Measurements from ENCODE around the gene TTC33.
"Not testable (repeated sequence)": the region's sequence is repeated elsewhere in the genome, so short reads cannot be mapped to it uniquely, and the experiment has no call there.

TTC33 gene

DNA sequence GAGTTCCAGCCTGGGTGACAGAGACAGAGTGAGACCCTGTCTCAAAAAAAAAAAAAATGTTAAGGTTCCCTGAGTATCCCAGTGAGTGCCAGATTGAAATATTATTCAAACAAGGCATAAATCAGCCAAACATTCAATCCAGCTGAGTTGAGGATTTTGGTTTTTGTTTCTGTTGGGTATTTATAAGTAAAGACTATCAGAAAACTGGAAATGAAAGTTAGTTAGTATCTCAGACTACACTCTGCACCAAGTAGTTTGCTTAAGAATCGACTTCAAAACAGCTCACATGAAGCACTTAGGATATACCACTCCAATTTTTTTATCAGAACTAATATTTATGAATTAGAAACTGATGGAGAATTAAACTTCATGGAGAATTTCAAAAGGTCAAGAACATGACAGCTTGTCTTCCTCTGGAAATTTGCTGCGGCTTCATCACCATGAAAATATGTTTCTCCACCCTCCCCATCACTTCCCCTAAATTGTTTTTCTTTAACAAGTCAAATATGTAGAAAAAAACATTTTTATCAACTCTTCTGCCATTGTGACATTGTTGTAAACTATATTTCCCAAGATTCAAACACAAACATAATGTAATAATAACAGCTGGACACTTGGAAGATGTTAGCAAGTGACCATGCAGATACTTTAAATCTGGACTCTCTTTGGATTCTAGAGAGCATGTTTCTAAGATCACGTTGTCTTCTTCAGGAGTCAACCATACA, 186.1 kb downstream of the TTC33 start:
- TF ChIP-seq TAF1 (IDR thresholded peaks at IDR 0.05; ENCODE audit: low read depth, low read length) = no peak
- no peak for TF ChIP-seq POLR2A (IDR thresholded peaks at IDR 0.05; ENCODE audit: low read depth, low read length)
- TF ChIP-seq SPI1 (IDR thresholded peaks at IDR 0.05; ENCODE audit: low read depth, low read length) = no peak
- TF ChIP-seq PAX5 (IDR thresholded peaks at IDR 0.05; ENCODE audit: insufficient read depth, low read length, severe bottlenecking) = no peak
- TF ChIP-seq POU2F2 (IDR thresholded peaks at IDR 0.05; ENCODE audit: low read depth, low read length) = no peak
- no peak for TF ChIP-seq POLR2AphosphoS5 (IDR thresholded peaks at IDR 0.05; ENCODE audit: low read depth, low read length)
- DNase-seq (ENCODE audit: insufficient read length, low spot score) (no peak), FAIRE-seq (no peak)

DNA sequence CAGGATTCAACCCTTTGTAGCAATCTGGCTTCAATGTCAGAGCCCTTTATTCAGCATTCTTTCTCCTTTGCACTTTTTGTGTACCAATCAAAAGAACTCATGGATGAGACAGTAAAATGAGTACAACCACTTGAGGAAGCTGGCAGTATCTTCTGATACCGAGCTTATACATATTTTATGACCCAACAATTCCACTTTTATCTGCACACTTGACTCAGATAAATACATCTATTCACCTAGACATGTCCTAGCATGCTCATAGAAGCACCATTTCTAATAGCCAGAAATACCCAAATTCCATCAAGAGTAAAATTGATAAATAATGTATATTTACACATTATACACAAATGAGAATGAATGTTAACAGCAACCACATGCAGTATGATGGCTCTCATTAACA, 187.2 kb downstream of the TTC33 start:
- DNase-seq (ENCODE audit: insufficient read length, low spot score) = no peak
- no peak for FAIRE-seq
- TF ChIP-seq TAF1 (IDR thresholded peaks at IDR 0.05; ENCODE audit: low read depth, low read length) (no peak), POLR2AphosphoS5 (IDR thresholded peaks at IDR 0.05; ENCODE audit: low read depth, low read length) (no peak), PAX5 (IDR thresholded peaks at IDR 0.05; ENCODE audit: insufficient read depth, low read length, severe bottlenecking) (no peak), POU2F2 (IDR thresholded peaks at IDR 0.05; ENCODE audit: low read depth, low read length) (no peak), SPI1 (IDR thresholded peaks at IDR 0.05; ENCODE audit: low read depth, low read length) (no peak), POLR2A (IDR thresholded peaks at IDR 0.05; ENCODE audit: low read depth, low read length) (no peak)

DNA sequence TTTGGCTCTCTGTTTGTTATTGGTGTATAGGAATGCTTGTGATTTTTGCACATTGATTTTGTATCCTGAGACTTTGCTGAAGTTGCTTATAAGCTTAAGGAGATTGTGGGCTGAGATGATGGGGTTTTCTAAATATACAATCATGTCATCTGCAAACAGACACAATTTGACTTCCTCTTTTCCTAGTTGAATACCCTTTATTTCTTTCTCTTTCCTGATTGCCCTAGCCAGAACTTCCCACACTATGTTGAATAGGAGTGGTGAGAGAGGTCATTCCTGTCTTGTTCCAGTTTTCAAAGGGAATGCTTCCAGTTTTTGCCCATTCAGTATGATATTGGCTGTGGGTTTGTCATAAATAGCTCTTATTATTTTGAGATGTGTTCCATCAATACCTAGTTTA, 192.6 kb downstream of the TTC33 start:
- not testable (repeated sequence) for FAIRE-seq; DNase-seq (ENCODE audit: insufficient read length, low spot score)

DNA sequence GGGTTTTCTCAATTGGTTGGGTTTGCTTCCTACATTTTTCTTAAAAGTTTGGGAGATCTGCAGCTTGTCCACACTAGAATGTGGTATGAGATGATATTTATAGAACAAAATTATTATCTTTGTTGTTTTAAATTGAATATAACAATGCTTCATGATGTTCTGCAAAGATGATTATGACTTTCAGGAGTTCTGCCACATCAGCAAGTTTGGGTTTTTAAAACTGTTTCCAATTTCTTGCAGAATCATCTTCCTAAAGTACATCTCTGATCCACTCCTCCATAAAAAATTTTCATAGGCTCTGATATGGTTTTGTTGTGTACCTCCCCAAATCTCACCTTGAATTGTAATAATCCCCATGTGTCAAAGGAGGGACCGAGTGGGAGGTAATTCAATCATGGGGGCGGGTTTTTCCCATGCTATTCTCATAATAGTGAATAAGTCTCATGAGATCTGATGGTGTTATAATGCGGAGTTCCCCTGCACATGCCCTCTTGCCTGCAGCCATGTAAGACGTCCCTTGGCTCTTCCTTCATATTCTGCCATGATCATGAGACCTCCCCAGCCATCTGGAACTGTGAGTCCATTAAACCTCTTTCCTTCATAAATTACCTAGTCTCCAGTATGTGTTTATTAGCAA, 195.2 kb downstream of the TTC33 start:
- no peak for FAIRE-seq
- no peak for TF ChIP-seq POLR2A (IDR thresholded peaks at IDR 0.05; ENCODE audit: low read depth, low read length)
- no peak for TF ChIP-seq POU2F2 (IDR thresholded peaks at IDR 0.05; ENCODE audit: low read depth, low read length)
- TF ChIP-seq POLR2AphosphoS5 (IDR thresholded peaks at IDR 0.05; ENCODE audit: low read depth, low read length) = no peak
- no peak for TF ChIP-seq SPI1 (IDR thresholded peaks at IDR 0.05; ENCODE audit: low read depth, low read length)
- TF ChIP-seq TAF1 (IDR thresholded peaks at IDR 0.05; ENCODE audit: low read depth, low read length) = no peak
- TF ChIP-seq PAX5 (IDR thresholded peaks at IDR 0.05; ENCODE audit: insufficient read depth, low read length, severe bottlenecking) = no peak
- DNase-seq (ENCODE audit: insufficient read length, low spot score) = no peak

DNA sequence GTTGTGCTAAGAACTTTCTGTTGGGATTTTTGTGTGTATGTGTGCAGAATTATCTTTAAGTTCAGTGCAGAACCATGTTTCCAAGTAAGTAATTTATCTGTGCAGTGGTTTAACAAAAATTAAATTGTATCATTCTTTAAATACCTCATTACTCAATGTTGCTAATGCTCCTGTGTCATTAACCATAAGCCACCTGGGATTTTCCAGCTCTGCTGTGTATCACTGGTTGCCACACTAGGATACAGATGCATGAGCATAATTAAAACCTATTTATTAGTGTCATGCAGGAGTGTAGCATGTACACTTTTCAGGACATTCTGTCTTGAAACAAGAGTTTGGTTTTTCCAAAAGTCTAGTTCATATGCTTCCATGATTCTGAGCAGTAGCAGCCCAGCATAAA, 196.5 kb downstream of the TTC33 start:
- no peak for TF ChIP-seq TAF1 (IDR thresholded peaks at IDR 0.05; ENCODE audit: low read depth, low read length)
- TF ChIP-seq SPI1 (IDR thresholded peaks at IDR 0.05; ENCODE audit: low read depth, low read length) = no peak
- TF ChIP-seq PAX5 (IDR thresholded peaks at IDR 0.05; ENCODE audit: insufficient read depth, low read length, severe bottlenecking) = no peak
- FAIRE-seq (no peak), DNase-seq (ENCODE audit: insufficient read length, low spot score) (no peak)

DNA sequence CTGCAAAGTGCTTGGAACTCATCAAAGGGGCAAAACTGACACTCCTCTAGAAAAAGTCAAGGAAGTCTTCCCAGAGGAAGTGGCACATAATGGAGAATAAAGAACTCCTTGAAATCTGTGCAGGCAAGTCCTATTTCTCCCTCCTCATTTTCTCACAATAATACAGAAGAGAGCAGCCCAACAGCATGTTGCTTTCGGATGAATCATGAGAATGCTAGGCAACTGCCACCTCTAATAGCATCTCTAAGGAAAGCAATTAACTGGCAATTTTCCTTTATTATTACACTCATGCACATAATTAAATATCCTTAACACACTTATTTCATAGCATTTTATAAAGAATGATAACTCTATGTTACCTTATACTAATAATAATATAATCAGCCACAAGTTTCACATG, 198.3 kb downstream of the TTC33 start:
- no peak for FAIRE-seq
- no peak for TF ChIP-seq POU2F2 (IDR thresholded peaks at IDR 0.05; ENCODE audit: low read depth, low read length)
- TF ChIP-seq POLR2AphosphoS5 (IDR thresholded peaks at IDR 0.05; ENCODE audit: low read depth, low read length) = no peak
- TF ChIP-seq TAF1 (IDR thresholded peaks at IDR 0.05; ENCODE audit: low read depth, low read length) = no peak
- no peak for TF ChIP-seq POLR2A (IDR thresholded peaks at IDR 0.05; ENCODE audit: low read depth, low read length)
- no peak for TF ChIP-seq PAX5 (IDR thresholded peaks at IDR 0.05; ENCODE audit: insufficient read depth, low read length, severe bottlenecking)
- TF ChIP-seq SPI1 (IDR thresholded peaks at IDR 0.05; ENCODE audit: low read depth, low read length) = no peak
- no peak for DNase-seq (ENCODE audit: insufficient read length, low spot score)

DNA sequence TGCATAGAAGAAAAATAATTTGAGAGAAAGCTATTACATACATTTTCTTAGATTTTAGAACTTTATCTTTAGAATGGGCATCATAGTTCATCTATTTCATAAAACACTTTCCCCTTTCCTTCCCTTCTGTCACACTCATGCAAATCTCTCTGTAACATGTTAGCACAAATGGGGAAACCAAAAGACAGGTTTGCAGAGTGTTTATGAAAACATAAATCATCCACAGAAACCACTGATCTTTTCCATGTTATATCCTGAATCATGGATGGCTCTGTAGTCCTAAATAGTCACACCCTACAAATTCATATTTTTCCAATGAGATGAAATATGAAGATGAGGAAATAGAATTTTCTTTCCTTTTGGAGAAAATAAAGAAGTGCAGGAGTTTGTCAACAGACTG, 198.9 kb downstream of the TTC33 start:
- TF ChIP-seq TAF1 (IDR thresholded peaks at IDR 0.05; ENCODE audit: low read depth, low read length) (no peak), POU2F2 (IDR thresholded peaks at IDR 0.05; ENCODE audit: low read depth, low read length) (no peak), SPI1 (IDR thresholded peaks at IDR 0.05; ENCODE audit: low read depth, low read length) (no peak), POLR2AphosphoS5 (IDR thresholded peaks at IDR 0.05; ENCODE audit: low read depth, low read length) (no peak), PAX5 (IDR thresholded peaks at IDR 0.05; ENCODE audit: insufficient read depth, low read length, severe bottlenecking) (no peak)
- DNase-seq (ENCODE audit: insufficient read length, low spot score) (no peak), FAIRE-seq (no peak)

DNA sequence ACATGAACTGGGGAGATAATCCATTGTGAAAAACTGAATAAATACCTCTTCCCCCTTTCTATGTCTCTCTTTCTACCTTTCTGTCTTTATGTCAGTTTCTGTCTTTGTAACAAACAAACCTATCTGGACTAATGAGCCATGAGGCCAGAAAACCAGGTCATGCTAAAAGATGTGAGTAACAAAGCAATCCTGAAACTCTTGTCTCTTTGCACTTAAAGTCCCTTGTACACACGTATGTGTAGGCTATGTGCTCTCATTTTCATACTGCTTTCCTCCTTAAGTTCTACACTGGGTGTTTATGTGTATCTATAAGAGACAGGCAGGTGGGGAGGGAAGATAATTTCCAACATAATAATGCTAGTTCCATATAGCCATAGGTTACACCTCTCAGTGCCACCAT, 199.9 kb downstream of the TTC33 start:
- peak; percentile 5 for FAIRE-seq

DNA sequence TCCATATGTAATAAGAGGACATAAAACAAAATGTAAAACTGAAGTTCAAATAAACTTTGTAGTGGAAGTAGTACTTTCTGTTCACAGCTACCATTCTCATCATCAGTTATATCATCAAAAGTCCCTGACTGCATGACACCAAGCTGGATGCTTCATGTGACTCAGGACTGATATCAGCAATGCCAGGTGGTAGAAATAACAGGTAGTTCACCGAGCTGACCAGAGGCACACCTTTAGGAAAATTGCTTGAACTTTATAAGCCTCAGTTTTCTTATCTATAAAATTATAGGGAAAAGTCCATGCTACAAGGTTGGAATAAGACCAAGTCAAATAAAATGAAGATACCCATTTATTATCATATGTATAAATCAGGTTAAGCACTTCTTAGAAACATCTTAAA, 200.9 kb downstream of the TTC33 start:
- FAIRE-seq (no peak), DNase-seq (ENCODE audit: insufficient read length, low spot score) (no peak)
- TF ChIP-seq POU2F2 (IDR thresholded peaks at IDR 0.05; ENCODE audit: low read depth, low read length) (no peak), POLR2A (IDR thresholded peaks at IDR 0.05; ENCODE audit: low read depth, low read length) (no peak), PAX5 (IDR thresholded peaks at IDR 0.05; ENCODE audit: insufficient read depth, low read length, severe bottlenecking) (no peak), POLR2AphosphoS5 (IDR thresholded peaks at IDR 0.05; ENCODE audit: low read depth, low read length) (no peak), SPI1 (IDR thresholded peaks at IDR 0.05; ENCODE audit: low read depth, low read length) (no peak), TAF1 (IDR thresholded peaks at IDR 0.05; ENCODE audit: low read depth, low read length) (no peak)

More for the DNA sequence above, 199.9 kb downstream of the TTC33 start:
- no peak for DNase-seq (ENCODE audit: insufficient read length, low spot score)
- TF ChIP-seq POLR2A (IDR thresholded peaks at IDR 0.05; ENCODE audit: low read depth, low read length) = no peak
- TF ChIP-seq SPI1 (IDR thresholded peaks at IDR 0.05; ENCODE audit: low read depth, low read length) = no peak
- TF ChIP-seq POLR2AphosphoS5 (IDR thresholded peaks at IDR 0.05; ENCODE audit: low read depth, low read length) = no peak
- TF ChIP-seq POU2F2 (IDR thresholded peaks at IDR 0.05; ENCODE audit: low read depth, low read length) = no peak
- no peak for TF ChIP-seq PAX5 (IDR thresholded peaks at IDR 0.05; ENCODE audit: insufficient read depth, low read length, severe bottlenecking)
- TF ChIP-seq TAF1 (IDR thresholded peaks at IDR 0.05; ENCODE audit: low read depth, low read length) = no peak

DNA sequence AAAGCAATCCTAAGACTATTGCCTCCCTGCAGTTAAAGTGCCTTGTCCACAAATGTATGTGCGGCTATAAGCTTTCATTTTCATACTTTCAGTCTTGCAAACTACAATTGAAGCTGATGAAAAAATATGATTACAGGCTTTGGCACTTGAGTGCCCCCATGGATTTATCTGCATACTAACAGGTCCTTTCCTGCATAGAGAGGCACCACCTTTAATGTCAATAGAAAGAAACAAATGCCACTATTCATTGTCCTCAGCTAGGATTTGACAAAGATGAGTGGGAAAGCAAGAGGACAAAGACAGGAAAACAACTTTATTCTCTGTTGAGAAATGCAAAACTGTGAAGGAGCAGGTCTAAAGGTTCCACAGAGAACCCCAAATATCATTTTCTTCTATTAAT, 201.7 kb downstream of the TTC33 start:
- TF ChIP-seq TAF1 (IDR thresholded peaks at IDR 0.05; ENCODE audit: low read depth, low read length) = no peak
- TF ChIP-seq POU2F2 (IDR thresholded peaks at IDR 0.05; ENCODE audit: low read depth, low read length) = no peak
- TF ChIP-seq SPI1 (IDR thresholded peaks at IDR 0.05; ENCODE audit: low read depth, low read length) = no peak
- TF ChIP-seq POLR2AphosphoS5 (IDR thresholded peaks at IDR 0.05; ENCODE audit: low read depth, low read length) = no peak
- TF ChIP-seq PAX5 (IDR thresholded peaks at IDR 0.05; ENCODE audit: insufficient read depth, low read length, severe bottlenecking) = no peak
- TF ChIP-seq POLR2A (IDR thresholded peaks at IDR 0.05; ENCODE audit: low read depth, low read length) = no peak
- FAIRE-seq = no peak
- DNase-seq (ENCODE audit: insufficient read length, low spot score) = no peak

All from GM12891 (cell line).